OCI-LY3 (cell line): Measurements from ENCODE around the gene ECE2.

Experiments
- H2AFZ ChIP-seq: fragments of 200-600, 300-600 bp; shearing (Covaris generic); 2 replicates; pipeline ENCODE4 v1.6.0; 2014; ENCODE audit warnings: antibody characterized with exemption, low read depth, low read length
- H3K27ac ChIP-seq: fragments of 200-600, 300-600 bp; sonication (generic); 2 replicates; pipeline ENCODE4 v1.5.1; 2014; ENCODE audit warnings: mild to moderate bottlenecking, low read length, moderate library complexity, mixed read lengths
- H3K27me3 ChIP-seq: fragments of 200-600, 300-600 bp; sonication (generic); 2 replicates; pipeline ENCODE4 v1.6.1; 2014; ENCODE audit warnings: low read depth, low read length, mixed read lengths
- H3K36me3 ChIP-seq: fragments of 200-600, 300-600 bp; sonication (generic); replicated peaks from 2 replicates; pipeline ENCODE3; 2014; ENCODE audit warnings: low read depth, low read length, mixed read lengths
- H3K4me1 ChIP-seq: fragments of 300-600, 200-600 bp; sonication (generic); 2 replicates; pipeline ENCODE4 v1.6.1; 2014; ENCODE audit warnings: low read length, mixed read lengths
- H3K4me2 ChIP-seq: fragments of 200-600, 300-600 bp; sonication (generic); 2 replicates; pipeline ENCODE4 v1.6.1; 2014; ENCODE audit warnings: low read length, mixed read lengths
- H3K4me3 ChIP-seq: fragments of 300-600, 200-600 bp; sonication (generic); 2 replicates; pipeline ENCODE4 v1.5.1; 2014; ENCODE audit warnings: antibody characterized with exemption, mild to moderate bottlenecking, low read length, moderate library complexity
- H3K79me2 ChIP-seq: fragments of 300-600, 200-600 bp; shearing (Covaris generic); 2 replicates; pipeline ENCODE4 v1.6.1; 2014; ENCODE audit warnings: mild to moderate bottlenecking, low read length, mixed read lengths
- H3K9ac ChIP-seq: fragments of 300-600, 200-600 bp; shearing (Covaris generic); 2 replicates; pipeline ENCODE4 v1.6.0; 2014; ENCODE audit warnings: mild to moderate bottlenecking, low read length, moderate library complexity
- H3K9me3 ChIP-seq: fragments of 200-600, 300-600 bp; shearing (Covaris generic); 2 replicates; pipeline ENCODE4 v1.6.1; 2014; ENCODE audit warnings: low read length, mixed read lengths; ENCODE audit not compliant: insufficient read depth
- H4K20me1 ChIP-seq: fragments of 200-600, 300-600 bp; sonication (generic); 2 replicates; pipeline ENCODE4 v1.6.1; 2016; ENCODE audit warnings: low read length, mixed read lengths; ENCODE audit not compliant: insufficient read depth
- EZH2phosphoT487 ChIP-seq: fragments of 200-600 bp; shearing (Covaris generic); IDR thresholded peaks from 2 replicates; pipeline ENCODE4 v1.6.1; 2018; ENCODE audit warnings: antibody characterized with exemption, mixed run types, low read depth
- TF ChIP-seq, protein P1 (sequence below): fragments of 200-600, 300-600 bp; sonication (generic); IDR thresholded peaks from 2 replicates; pipeline ENCODE4 v1.5.1; 2014; ENCODE audit warnings: antibody characterized with exemption, low read length, low read depth

ECE2 gene

DNA sequence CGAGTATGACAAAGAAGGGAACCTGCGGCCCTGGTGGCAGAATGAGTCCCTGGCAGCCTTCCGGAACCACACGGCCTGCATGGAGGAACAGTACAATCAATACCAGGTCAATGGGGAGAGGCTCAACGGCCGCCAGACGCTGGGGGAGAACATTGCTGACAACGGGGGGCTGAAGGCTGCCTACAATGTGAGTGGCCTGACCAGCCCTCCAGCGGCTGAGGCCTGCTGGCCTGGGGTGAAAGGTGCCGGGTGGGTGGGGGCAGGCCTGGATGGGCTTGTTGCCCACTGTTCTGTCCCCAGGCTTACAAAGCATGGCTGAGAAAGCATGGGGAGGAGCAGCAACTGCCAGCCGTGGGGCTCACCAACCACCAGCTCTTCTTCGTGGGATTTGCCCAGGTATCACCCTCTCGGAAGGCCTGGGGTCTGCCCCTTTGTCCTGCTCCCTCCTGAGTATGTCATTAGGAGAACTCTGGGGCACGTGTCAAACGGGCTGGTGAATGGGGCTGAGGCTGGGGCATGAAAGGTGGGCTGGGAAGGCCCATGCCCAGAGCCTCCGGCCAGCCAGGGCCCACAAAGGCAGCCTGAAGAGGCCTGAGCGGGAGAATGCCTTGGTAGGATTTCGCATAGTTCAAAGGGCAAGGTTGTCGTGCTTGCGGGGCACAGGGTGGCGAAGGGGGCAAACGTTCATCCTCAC is 15.4 kb downstream of the ECE2 start:
- H3K9ac ChIP-seq = no peak overlapping the region
- no peak overlapping the region for H2AFZ ChIP-seq
- H3K27me3 ChIP-seq = peaks cover 4% of the 10 kb centered on the region
- H3K4me3 ChIP-seq = no peak overlapping the region
- H4K20me1 ChIP-seq = no peaks in the 10 kb centered on the region
- no peaks in the 10 kb centered on the region for H3K36me3 ChIP-seq
- H3K4me1 ChIP-seq = no peaks in the 10 kb centered on the region
- no peak for TF ChIP-seq EZH2phosphoT487
- TF ChIP-seq, protein P1, sequence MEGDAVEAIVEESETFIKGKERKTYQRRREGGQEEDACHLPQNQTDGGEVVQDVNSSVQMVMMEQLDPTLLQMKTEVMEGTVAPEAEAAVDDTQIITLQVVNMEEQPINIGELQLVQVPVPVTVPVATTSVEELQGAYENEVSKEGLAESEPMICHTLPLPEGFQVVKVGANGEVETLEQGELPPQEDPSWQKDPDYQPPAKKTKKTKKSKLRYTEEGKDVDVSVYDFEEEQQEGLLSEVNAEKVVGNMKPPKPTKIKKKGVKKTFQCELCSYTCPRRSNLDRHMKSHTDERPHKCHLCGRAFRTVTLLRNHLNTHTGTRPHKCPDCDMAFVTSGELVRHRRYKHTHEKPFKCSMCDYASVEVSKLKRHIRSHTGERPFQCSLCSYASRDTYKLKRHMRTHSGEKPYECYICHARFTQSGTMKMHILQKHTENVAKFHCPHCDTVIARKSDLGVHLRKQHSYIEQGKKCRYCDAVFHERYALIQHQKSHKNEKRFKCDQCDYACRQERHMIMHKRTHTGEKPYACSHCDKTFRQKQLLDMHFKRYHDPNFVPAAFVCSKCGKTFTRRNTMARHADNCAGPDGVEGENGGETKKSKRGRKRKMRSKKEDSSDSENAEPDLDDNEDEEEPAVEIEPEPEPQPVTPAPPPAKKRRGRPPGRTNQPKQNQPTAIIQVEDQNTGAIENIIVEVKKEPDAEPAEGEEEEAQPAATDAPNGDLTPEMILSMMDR = no peak
- no peaks in the 10 kb centered on the region for H3K9me3 ChIP-seq
- H3K4me2 ChIP-seq = no peak overlapping the region
- no peak overlapping the region for H3K27ac ChIP-seq
- no peaks in the 10 kb centered on the region for H3K79me2 ChIP-seq

DNA sequence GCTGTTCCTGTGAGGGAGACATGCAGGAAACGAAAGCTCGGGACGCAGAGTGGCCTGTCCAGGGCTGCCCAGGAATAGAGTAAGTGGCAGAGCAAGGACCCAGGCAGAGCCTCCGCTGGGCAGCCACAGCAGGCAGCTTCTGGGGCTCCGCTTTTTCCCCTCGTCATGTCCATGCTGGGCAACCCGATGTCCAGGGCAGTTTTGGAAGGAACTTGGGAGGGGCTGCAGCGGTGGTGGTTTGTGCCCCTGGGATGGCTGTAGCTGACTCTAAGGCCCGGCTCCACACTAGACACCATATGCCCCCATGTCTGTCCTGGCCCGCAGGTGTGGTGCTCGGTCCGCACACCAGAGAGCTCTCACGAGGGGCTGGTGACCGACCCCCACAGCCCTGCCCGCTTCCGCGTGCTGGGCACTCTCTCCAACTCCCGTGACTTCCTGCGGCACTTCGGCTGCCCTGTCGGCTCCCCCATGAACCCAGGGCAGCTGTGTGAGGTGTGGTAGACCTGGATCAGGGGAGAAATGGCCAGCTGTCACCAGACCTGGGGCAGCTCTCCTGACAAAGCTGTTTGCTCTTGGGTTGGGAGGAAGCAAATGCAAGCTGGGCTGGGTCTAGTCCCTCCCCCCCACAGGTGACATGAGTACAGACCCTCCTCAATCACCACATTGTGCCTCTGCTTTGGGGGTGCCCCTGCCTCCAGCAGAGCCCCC is 16.1 kb downstream of the ECE2 start:
- TF ChIP-seq, protein P1 = no peak
- TF ChIP-seq EZH2phosphoT487 = no peak
- no peaks in the 10 kb centered on the region for H4K20me1 ChIP-seq
- H2AFZ ChIP-seq = no peak overlapping the region
- no peak overlapping the region for H3K9ac ChIP-seq
- H3K4me1 ChIP-seq = no peaks in the 10 kb centered on the region
- H3K9me3 ChIP-seq = no peaks in the 10 kb centered on the region
- H3K4me2 ChIP-seq = no peak overlapping the region
- no peak overlapping the region for H3K27ac ChIP-seq
- no peak overlapping the region for H3K4me3 ChIP-seq
- no peaks in the 10 kb centered on the region for H3K36me3 ChIP-seq
- peaks cover 4% of the 10 kb centered on the region for H3K27me3 ChIP-seq
- no peaks in the 10 kb centered on the region for H3K79me2 ChIP-seq

DNA sequence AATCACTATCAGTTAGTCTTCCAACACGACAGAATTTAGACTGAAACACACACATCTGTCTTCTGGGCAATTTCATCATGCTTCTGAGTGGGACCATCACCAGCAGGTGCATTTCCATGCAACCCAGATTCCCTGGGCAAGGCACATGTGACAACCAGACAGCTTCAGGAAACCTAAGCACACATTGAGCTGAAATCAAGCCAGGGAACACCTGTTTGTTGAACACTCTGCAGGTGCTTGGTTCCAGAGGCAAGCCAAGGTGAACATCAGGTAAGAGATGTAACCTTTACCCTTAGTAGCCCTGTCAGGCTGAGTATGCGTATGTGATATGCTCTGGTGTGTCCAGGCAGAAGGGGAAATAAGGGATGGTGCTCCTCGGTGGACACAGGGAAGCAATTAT is 19.9 kb downstream of the ECE2 start:
- no peaks in the 10 kb centered on the region for H4K20me1 ChIP-seq
- H3K27me3 ChIP-seq = no peaks in the 10 kb centered on the region; the same call in 1 of the 2 replicates
- no peak overlapping the region for H3K9ac ChIP-seq
- H3K4me1 ChIP-seq = peaks cover 11% of the 10 kb centered on the region
- peaks cover 17% of the 10 kb centered on the region for H3K79me2 ChIP-seq
- no peak overlapping the region for H3K4me3 ChIP-seq
- H3K36me3 ChIP-seq = peaks cover 6% of the 10 kb centered on the region
- H3K9me3 ChIP-seq = no peaks in the 10 kb centered on the region
- TF ChIP-seq EZH2phosphoT487 = no peak
- TF ChIP-seq, protein P1 = no peak
- H3K27ac ChIP-seq = no peak overlapping the region
- no peak overlapping the region for H2AFZ ChIP-seq
- H3K4me2 ChIP-seq = no peak overlapping the region

DNA sequence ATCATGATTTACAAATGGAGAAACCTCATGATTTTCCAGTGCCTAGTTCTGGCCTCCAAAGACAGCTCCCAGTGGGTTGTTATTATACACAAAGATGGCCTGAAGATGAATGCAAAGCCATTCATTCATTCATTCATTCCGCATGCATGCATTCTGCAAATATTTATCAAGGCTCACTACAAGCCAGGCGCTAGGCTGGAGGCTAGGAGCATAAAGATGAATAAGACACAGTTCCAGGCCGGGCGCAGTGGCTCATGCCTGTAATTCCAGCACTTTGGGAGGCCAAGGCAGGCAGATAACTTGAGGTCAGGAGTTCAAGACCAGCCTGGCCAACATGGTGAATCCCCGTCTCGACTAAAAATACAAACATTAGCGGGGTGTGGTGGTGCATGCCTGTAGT is 20.8 kb downstream of the ECE2 start:
- H3K4me1 ChIP-seq = peaks cover 11% of the 10 kb centered on the region

More for the DNA sequence above, 20.8 kb downstream of the ECE2 start:
- H3K4me3 ChIP-seq = no peak overlapping the region
- TF ChIP-seq EZH2phosphoT487 = no peak
- TF ChIP-seq, protein P1 = no peak
- H3K9me3 ChIP-seq = no peaks in the 10 kb centered on the region
- peaks cover 10% of the 10 kb centered on the region for H3K36me3 ChIP-seq
- no peaks in the 10 kb centered on the region; the same call in 1 of the 2 replicates for H3K27me3 ChIP-seq
- no peak overlapping the region for H3K27ac ChIP-seq
- H3K79me2 ChIP-seq = peaks cover 23% of the 10 kb centered on the region
- no peak overlapping the region for H3K4me2 ChIP-seq
- H3K9ac ChIP-seq = no peak overlapping the region
- no peaks in the 10 kb centered on the region for H4K20me1 ChIP-seq
- H2AFZ ChIP-seq = no peak overlapping the region
